GM08714 (cell line): ENCODE measurements around the gene HTR4.

ENCODE experiments used
- H3K4me3 ChIP-seq: fragments of 200-500 bp; sonication (Bioruptor generic); 2 replicates; pipeline ENCODE4 v1.5.1; 2014; ENCODE audit warnings: mild to moderate bottlenecking, low read length, inconsistent platforms
- ZNF274 ChIP-seq: IDR thresholded peaks from 2 replicates; pipeline ENCODE4 v1.6.1; 2012; ENCODE audit warnings: mild to moderate bottlenecking, low read depth, low read length

HTR4 gene

GRCh38 chr5:148467958-148468357 lies 186.4 kb downstream of the HTR4 start:
- no peak overlapping the region for H3K4me3 ChIP-seq
- no peak for TF ChIP-seq ZNF274

GRCh38 chr5:148466236-148466580 lies 188.1 kb downstream of the HTR4 start:
- no peak for TF ChIP-seq ZNF274
- H3K4me3 ChIP-seq: no peak overlapping the region

GRCh38 chr5:148465381-148466235 lies 188.7 kb downstream of the HTR4 start:
- H3K4me3 ChIP-seq: no peak overlapping the region
- TF ChIP-seq ZNF274: no peak

- TF ChIP-seq ZNF274: no peak
- no peak overlapping the region for H3K4me3 ChIP-seq
These were observed 194.7 kb downstream of the HTR4 start for GRCh38 chr5:148459669-148460068.

GRCh38 chr5:148458036-148458888 lies 196.1 kb downstream of the HTR4 start:
- no peak overlapping the region for H3K4me3 ChIP-seq
- TF ChIP-seq ZNF274: no peak

- TF ChIP-seq ZNF274: no peak
- H3K4me3 ChIP-seq: no peak overlapping the region
These were observed 197.1 kb downstream of the HTR4 start for GRCh38 chr5:148457183-148457620.

- H3K4me3 ChIP-seq: no peak overlapping the region
- TF ChIP-seq ZNF274: no peak
These were observed 199.1 kb downstream of the HTR4 start for GRCh38 chr5:148455185-148455584.

GRCh38 chr5:148454576-148454975 lies 199.8 kb downstream of the HTR4 start:
- no peak for TF ChIP-seq ZNF274
- H3K4me3 ChIP-seq: no peak overlapping the region

- no peak for TF ChIP-seq ZNF274
- no peak overlapping the region for H3K4me3 ChIP-seq
These were observed 201.7 kb downstream of the HTR4 start for GRCh38 chr5:148452499-148453193.

GRCh38 chr5:148446611-148447010 lies 207.7 kb downstream of the HTR4 start:
- no peak for TF ChIP-seq ZNF274
- no peak overlapping the region for H3K4me3 ChIP-seq

- no peak for TF ChIP-seq ZNF274
- H3K4me3 ChIP-seq: no peak overlapping the region
These were observed 208.7 kb downstream of the HTR4 start for GRCh38 chr5:148445578-148445977.

- TF ChIP-seq ZNF274: no peak
- H3K4me3 ChIP-seq: no peak overlapping the region
These were observed 210.3 kb downstream of the HTR4 start for GRCh38 chr5:148443998-148444397.

GRCh38 chr5:148443241-148443640 lies 211.1 kb downstream of the HTR4 start:
- H3K4me3 ChIP-seq: no peak overlapping the region
- no peak for TF ChIP-seq ZNF274

GRCh38 chr5:148438933-148439332 lies 215.4 kb downstream of the HTR4 start:
- H3K4me3 ChIP-seq: no peak overlapping the region
- TF ChIP-seq ZNF274: no peak
